Activated T-cell treated with anti-CD3 and anti-CD28 coated beads, Interleukin-2, amount 50 U/mL, for 1 hour (primary cell): ENCODE results near the gene SMIM22.
"Not testable (repeated sequence)": the region's sequence is repeated elsewhere in the genome, so short reads cannot be mapped to it uniquely, and the experiment has no call there.

Experiments
- DNase-seq: peaks from one replicate; pipeline ENCODE4 v3.0.0-alpha.2; 2020

Gene SMIM22

GRCh38 chr16:4769306-4769638 is 25.9 kb upstream of the SMIM22 start:
- DNase-seq: no peak

GRCh38 chr16:4771646-4772045 is 23.5 kb upstream of the SMIM22 start:
- no peak for DNase-seq

GRCh38 chr16:4772351-4772750 is 22.8 kb upstream of the SMIM22 start:
- DNase-seq: no peak

DNA sequence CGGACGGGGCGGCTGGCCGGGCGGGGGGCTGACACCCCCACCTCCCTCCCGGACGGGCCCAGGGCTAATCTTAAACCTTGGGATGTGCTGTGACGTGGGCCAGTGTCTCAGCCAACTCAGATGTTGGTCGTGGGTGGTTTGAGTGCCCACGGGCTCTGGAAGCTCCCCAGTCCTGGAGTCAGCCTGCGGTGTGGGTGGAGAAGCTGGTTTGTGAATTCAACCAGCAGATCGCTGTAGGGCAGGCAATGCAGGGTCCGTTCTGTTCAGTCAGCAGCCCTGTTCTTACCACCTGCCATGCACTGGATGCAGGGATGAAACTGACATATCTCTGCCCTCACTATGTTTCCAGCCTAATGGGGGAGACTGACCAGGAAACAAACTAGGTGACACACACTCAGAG is 20.2 kb upstream of the SMIM22 start:
- DNase-seq: no peak

GRCh38 chr16:4776141-4776705 is 18.9 kb upstream of the SMIM22 start:
- no peak for DNase-seq

DNA sequence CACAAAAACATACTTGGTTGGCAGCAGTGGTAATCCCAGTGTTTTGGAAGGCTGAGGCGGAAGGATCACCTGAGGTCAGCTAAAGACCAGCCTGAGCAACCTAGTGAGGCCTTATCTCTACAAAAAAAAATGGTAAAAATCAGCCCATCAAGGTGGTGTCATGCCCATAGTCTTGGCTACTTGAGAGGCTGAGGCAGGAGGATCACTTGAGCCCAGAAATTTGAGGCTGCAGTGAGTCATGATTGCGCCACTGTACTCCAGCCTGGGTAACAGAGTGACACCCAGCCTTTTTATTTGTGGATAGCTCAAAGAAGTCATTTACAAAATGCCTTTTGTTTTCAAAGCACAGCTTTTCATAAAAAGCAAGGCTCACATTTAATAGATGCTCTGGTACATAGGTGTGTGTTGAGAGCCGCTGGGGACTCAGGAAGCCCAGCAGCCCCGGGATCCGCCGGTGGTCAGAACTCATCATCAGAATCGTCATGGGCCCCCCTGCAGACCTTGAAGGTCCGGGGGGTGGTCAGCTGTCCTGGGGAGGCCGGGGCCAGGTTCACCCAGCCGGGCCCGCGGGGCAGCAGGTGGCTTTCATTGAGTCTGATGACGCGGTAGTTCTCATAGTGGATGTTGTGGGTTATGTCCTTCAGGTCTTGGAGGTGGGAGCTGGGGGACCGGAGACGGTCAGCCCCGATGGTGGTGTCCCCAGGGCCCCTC is 17.7 kb upstream of the SMIM22 start:
- no peak for DNase-seq

DNA sequence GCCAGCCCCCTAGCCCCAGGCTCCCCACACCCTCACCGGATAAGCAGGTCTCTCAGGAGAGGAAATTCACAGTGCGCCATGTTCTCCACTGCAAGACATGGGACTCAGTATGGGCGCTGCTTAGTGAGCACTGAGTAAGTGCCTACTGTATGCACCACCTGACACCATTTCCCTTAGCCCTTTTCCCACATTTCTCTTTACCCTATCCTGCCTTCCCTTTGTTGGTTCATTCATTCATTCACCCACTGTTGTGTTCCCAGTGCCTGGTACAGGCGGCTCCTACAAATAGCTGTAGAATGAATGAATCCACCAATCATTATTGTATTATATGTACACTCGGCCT is 17.1 kb upstream of the SMIM22 start:
- no peak for DNase-seq

- DNase-seq: no peak
These were observed 14.9 kb upstream of the SMIM22 start for GRCh38 chr16:4780235-4780634.

DNA sequence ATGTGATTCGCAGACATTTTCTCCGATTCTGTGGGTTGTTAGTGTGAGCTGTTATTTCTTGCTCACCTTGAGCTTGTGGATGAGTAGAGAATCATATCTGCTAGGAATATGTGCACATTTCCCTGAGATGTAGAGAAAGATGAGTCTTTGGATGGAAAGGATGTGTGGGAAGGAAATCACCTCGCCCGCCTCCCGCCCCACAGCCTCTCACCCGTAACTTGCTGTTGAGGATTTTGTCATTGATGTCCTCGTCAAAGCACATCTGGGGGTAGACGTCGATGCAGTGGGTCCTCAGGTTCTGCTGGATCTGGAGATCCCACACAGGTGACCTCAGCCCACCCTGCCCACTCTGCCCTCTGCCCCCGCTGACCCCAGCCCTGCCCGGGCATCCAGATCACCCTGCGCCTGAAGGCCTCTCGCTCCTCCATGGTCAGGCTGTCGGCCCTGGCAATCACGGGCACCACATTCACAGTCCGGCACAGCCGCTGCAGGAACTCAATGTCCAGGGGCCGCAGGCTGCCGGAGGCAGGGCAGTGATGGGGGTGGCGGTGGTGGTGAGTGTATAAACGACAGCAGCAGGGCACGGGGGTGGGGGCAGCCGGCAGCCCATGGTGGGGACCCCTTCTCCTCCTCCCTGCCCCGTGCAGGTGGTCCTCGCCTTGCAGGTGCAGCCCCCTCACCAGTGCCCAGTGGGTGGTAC is 11.8 kb upstream of the SMIM22 start:
- no peak for DNase-seq

DNA sequence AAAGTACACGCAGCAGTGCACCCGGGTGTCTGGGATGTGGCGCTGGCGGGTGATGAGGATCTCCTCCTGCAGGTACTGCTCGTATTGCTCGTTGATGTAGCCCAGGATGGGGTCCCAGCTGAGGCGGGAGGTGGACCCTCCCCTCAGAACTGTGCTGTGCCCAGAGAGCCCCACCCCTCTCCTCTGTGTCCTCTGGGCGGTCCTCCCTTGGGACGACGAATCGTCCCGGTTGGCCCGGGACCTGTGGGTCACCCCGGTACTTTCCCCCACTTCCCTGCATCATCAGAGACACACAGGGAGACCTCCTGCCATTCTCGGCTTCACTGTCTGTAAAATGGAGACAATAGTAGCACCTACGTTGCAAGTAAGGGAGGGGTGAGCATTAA is 11.2 kb upstream of the SMIM22 start:
- DNase-seq: no peak

GRCh38 chr16:4784444-4784987 is 10.7 kb upstream of the SMIM22 start:
- DNase-seq: not testable (repeated sequence)

- no peak for DNase-seq
These were observed 9.3 kb upstream of the SMIM22 start for GRCh38 chr16:4785758-4786433.

DNA sequence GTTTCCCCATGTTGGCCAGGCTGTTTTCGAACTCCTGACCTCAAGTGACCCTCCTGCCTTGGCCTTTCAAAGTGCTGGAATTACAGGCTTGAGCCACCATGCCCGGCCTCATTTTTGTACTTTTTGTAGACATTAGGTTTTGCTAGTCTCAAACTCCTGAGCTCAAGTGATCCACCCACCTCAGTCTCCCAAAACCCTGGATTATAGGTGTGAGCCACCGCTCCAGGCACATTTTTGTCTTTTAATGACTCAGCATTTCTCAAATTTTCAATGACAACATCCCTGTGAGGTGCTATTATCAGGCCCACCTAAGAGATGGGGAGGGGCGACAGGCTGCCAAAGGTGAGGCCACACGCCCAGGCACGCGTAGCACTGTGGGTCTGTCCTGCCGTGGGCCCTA is 8.1 kb upstream of the SMIM22 start:
- DNase-seq: no peak

DNA sequence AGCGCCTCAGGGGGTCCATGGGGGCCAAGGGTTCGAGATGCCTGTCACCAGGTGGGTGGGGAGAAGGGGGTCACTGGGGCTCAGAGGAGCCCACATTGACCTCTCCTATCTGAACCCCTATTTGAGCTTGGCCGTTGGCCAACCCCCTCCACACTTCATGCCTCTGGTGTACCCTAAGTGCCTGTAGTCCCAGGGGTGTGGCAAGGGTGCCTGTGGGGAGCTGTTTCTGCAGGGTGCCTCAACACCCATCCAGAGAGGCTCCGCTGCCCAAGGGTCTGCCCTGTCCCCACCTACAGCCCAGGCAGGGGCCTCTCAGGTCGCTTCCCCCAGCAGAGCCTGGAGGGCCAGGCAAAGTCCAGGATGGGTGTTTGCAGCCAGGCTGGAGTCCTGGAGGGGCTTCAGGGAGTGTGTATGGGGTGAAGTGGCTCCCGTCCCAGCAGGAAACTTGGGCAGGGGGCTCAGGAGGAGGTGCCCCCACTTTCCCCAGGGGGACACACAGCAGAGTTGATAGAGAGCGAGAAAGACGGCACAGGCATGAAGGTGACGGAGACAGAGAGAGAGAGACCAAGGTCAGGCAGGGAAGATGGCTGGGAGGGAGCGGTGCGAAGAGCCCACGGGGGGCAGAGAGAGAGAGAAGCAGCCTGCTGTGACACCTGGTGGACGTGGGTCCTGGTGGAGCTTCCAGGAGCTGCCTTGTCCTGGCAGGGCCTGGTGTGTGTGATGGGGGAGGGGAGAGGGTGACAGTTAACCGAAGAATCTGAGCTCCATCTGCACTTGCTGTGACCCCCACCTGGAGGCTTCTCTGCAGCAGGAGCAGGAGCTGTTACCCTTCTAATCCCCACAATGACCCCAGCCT is 7.3 kb upstream of the SMIM22 start, which contains the start of gene SEPTIN12:
Gene SEPTIN12, minus strand, starts transcription at position 719 of the 856 bp plus-strand sequence. Its CDS starts 700 bp downstream, at position 19.
- no peak for DNase-seq

DNA sequence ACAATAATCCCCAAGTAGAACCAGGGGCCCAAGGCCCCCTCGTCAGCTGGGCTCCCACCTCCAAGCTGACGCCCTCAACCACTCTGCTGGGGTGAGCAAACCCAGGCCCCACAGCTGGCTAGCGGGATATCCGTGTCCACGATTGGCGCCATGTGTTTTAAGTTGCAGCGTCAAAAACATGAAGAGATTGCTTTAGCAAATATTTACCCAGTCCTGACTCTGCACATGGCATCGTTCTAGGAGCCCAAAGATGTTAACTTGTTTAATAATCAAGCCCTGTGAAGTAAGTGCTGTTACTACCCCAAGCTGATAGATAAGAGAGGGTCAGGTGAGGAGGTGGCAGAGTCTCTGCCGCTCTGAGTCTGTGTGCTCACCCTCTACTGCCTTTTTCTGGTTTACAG is 6.7 kb upstream of the SMIM22 start:
- no peak for DNase-seq

DNA sequence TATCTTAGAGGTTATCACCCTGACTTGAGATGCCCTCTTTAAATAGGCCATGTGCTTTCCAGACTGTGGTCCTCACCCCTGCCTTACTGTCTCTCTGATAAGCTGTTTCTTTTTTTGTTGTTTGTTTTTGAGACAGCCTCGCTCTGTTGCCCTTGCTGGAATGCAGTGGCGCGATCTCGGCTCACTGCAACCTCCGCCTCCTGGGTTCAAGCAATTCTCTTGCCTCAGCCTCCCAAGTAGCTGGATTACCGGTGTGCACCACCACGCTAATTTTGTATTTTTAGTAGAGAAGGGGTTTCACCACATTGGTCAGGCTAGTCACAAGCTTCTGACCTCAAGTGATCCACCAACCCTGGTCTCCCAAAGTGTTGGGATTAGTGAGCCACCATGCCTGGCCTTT is 6.3 kb upstream of the SMIM22 start:
- no peak for DNase-seq

DNA sequence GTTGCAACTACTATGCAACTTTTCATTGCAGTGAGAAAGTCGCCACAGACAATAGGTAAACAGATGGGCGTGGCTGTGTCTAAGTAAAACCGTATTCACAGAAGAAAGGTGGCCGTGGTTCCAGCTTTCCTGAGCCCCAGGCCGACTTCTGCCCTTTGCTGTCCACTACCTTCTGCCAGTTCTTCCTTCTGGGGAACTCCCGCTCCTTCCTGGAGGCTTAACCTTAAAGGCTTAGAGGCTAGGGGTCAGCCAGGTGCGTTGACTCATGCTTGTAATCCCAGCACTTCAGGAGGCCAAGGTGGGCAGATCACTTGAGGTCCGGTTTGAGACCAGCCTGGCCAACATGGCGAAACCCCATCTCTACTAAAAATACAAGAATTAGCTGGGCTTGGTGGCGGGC is 4.9 kb upstream of the SMIM22 start:
- DNase-seq: no peak

DNA sequence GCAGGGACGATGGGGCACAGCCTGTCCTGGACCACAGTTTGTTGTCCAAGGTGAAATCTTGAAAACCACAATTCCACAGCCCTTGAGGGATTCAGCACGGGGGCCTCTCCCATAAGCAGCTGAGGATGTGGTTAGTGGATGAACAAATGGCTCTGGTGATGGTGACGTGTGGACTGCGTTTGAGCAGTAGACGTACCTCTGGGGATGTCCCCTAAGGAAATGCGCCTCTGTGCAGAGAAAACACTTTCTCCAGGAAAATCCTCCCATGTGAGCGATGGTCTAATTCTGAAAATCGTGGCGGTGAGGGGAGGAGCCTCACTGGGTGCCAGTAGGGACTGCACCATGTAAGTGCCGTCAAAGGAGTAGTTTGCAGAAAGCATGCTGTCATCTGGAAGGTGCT is 4.3 kb upstream of the SMIM22 start:
- DNase-seq: no peak

GRCh38 chr16:4792951-4793513 is 2.1 kb upstream of the SMIM22 start:
- DNase-seq: no peak

- DNase-seq: no peak
These were observed 831 bp downstream of the SMIM22 start for GRCh38 chr16:4795828-4796572.

DNA sequence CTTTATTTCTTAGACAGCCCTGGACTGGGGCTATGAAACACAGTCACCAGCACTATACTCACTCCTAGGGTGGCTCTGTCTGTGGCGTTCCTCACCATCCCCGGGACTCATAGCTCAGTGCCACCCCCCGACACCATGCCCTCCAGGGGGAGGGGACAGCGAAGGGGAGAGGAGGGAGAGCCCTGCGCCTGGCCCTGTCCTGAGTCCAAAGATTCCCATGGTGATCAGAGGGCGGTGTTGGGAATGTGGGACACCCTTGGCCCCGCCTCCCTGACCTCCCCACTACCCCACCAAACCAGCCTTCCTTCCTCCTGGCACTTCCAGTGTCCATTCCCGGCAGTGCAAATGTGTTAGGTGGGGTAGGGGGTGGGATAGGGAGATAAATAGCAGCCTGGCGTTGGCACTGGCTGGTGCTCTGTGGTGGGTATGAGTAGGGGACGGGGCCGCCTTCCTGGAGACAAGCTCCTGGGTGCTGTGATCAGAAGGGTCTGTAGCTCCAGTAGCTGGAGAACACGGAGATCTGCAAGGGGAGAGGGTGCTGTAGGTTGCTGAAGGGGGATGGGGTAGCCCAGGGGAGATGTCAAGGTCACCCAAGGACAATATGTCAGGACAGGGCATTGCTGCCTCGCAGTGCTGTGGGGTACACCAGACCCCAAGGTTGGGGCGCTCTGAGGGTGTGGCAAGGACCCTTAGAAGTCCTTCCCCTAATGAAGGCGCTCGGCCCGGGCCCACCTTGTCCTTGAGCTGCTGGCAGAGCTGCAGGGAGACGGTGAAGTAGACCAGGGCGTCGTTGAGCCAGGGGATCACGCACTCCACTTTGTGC is 2.0 kb downstream of the SMIM22 start:
- DNase-seq: no peak
